HG02973 (cell line): ENCODE results near the gene TRPM2.
"Not testable (repeated sequence)": the region's sequence is repeated elsewhere in the genome, so short reads cannot be mapped to it uniquely, and the experiment has no call there.

ENCODE experiments used
- ATAC-seq: cut with Tn5 transposase; IDR thresholded peaks from one replicate; pipeline ENCODE4 v1.9.1; 2021; ENCODE audit warnings: moderate library complexity; ENCODE audit not compliant: unreplicated experiment

Gene TRPM2

DNA sequence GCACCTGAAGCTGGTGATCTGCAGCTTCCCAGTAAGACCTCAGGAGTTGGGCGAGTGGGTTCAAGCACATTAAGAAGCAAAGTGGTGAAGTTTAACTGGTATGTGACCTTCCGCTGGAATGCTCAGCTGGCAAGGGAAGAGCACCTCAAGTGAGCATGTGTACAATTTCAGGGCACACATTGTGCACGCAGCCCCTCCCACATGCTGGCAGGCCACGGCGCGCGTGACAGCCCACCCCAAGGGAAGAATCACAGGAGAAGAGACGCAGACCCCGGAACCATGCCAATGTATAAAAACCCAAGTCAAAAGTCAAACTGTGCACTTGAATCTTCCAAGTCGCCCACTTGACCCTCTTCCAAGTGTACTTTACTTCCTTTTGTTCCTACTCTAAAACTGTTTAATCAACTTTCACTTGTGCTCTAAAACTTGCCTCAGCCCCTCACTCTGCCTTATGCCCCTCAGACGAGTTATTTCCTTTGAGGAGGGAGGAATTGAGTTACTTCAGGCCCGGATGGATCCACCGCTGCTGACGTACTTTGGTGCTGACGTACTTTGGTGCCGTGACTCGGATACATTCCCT is 121.9 kb downstream of the TRPM2 start:
- ATAC-seq: no peak

DNA sequence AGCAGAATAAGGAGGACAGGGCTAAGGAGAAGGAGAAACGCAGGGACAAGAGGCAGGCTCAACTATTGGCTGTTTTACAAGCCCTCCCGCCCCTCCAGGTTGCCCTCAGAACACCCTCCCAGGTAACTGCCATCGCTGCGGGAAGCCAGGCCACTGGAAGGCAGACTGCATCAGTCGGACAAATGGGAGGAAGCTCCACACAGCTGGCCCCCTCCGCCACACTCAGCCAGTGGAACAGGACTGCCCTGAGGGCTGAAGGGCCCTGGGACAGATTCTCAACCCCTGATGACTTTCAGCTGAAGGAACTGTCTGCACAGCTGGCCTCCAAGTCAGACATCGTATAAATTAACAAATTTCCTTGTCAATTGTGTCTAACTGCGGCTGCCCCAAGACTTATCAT is 123.7 kb downstream of the TRPM2 start:
- ATAC-seq: no peak

GRCh38 chr21:44477712-44478111 is 124.3 kb downstream of the TRPM2 start:
- ATAC-seq: no peak

GRCh38 chr21:44478124-44478800 is 124.8 kb downstream of the TRPM2 start:
- no peak for ATAC-seq

- no peak for ATAC-seq
Observed at GRCh38 chr21:44478801-44479167, 125.4 kb downstream of the TRPM2 start.

- not testable (repeated sequence) for ATAC-seq
Observed at GRCh38 chr21:44479556-44480199, 126.3 kb downstream of the TRPM2 start.

GRCh38 chr21:44480200-44481053 is 127.0 kb downstream of the TRPM2 start:
- ATAC-seq: no peak

GRCh38 chr21:44482581-44483287 is 129.3 kb downstream of the TRPM2 start:
- ATAC-seq: no peak

- no peak for ATAC-seq
Observed at GRCh38 chr21:44483288-44484237, 130.1 kb downstream of the TRPM2 start.

DNA sequence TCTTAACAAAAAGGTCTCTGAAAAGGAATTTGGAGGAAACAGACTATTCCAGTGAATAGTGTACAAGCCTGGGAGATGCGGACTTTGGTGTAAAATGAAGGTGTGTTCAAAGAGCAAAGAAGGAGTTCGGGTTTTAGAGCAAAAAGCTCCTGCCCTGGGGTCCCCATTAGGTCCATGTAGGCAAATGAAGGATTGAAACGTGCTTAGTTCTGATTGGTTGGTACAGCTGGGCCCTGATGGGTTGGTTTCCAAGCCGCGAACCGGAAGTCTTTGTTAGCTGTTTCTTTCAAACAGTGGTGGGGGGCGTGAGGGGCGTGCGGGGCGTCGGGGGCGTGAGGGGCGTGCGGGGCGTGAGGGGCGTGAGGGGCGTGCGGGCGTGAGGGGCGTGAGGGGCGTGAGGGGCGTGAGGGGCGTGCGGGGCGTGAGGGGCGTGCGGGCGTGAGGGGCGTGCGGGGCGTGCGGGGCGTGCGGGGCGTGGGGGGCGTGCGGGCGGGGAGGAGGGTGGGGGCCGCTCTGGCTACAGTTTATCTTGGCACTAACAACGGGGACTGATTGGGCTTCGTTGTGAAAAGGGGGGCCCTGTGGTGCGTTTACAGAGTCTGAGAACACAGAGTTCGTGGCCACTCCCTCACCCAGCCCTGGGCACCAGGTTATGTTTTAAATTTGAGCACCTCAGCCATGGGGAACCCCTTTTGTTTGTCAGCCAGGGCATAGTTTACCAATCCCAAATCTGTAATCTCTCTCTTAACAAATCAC is 131.3 kb downstream of the TRPM2 start:
- ATAC-seq: no peak

DNA sequence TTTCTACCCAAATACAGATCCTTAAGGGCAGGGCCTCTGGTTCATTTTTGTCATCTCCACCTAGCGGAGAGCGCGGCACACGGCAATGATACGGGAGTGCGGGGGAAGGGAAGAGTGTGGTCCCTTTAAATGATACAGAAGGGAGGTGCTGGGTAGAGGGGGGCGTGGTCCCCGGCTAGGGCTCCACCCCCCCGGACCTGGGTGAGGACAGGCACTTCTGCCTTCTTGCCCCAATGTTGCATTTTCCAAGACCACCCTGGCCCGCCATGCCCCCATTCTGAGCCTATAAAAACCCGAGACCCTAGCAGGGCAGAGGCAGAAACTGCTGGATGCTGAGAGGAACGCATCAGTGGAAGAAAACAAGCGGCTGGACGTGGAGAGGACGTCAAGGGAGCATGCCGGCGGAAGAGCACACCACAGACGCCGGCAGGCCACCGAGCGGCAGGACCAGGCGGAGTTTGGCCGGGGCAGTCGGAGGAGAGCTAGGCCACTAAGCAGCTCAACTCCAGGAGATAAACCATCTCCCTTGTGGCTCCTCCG is 131.9 kb downstream of the TRPM2 start:
- no peak for ATAC-seq

DNA sequence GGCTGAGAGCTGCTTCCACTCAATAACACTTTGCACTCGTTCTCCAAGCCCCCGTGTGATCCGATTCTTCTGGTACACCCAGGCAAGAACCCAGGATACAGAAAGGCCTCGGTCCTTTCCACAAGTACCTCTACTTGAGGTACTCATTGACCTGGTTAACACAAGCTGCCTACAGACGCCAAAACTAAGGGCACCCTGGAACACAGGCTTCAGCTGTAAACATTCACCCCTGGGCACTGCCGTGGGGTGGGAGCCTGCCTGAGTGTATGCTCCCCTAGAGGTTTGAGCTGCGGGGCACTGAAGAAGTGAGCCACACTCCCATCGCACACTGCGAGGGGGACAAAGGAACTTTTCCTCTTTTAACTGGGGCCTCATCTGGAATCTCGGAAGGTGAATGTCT is 132.4 kb downstream of the TRPM2 start:
- ATAC-seq: no peak

- ATAC-seq: no peak
Observed at GRCh38 chr21:44486302-44486701, 132.9 kb downstream of the TRPM2 start.

GRCh38 chr21:44487831-44488230 is 134.4 kb downstream of the TRPM2 start:
- ATAC-seq: no peak

- ATAC-seq: no peak
Observed at GRCh38 chr21:44489962-44490361, 136.5 kb downstream of the TRPM2 start.

DNA sequence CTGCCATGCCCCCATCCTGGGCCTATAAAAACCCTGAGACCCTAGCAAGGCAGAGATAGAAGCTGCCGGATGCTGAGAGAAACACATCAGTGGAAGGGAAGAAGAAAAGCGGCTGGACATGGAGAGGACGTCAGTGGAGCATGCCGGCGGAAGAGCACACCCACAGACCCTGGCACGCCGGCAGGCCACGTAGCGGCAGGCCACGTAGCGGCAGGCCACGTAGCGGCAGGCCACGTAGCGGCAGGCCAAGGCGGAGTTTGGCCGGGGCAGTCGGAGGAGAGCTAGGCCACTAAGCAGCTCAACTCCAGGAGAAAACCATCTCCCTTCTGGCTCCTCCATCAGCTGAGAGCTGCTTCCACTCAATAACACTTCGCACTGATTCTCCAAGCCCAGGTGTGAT is 137.0 kb downstream of the TRPM2 start:
- no peak for ATAC-seq

- no peak for ATAC-seq
Observed at GRCh38 chr21:44490816-44491215, 137.4 kb downstream of the TRPM2 start.
